ENCODE measurements around the gene LEP.

Gene LEP

GRCh38 chr7:128221929-128222403, 19.1 kb upstream of the LEP start:
- H3K27ac ChIP-seq: peak overlapping the region; percentile 4; the same call in 1 of the 2 replicates
- TF ChIP-seq, protein P1, sequence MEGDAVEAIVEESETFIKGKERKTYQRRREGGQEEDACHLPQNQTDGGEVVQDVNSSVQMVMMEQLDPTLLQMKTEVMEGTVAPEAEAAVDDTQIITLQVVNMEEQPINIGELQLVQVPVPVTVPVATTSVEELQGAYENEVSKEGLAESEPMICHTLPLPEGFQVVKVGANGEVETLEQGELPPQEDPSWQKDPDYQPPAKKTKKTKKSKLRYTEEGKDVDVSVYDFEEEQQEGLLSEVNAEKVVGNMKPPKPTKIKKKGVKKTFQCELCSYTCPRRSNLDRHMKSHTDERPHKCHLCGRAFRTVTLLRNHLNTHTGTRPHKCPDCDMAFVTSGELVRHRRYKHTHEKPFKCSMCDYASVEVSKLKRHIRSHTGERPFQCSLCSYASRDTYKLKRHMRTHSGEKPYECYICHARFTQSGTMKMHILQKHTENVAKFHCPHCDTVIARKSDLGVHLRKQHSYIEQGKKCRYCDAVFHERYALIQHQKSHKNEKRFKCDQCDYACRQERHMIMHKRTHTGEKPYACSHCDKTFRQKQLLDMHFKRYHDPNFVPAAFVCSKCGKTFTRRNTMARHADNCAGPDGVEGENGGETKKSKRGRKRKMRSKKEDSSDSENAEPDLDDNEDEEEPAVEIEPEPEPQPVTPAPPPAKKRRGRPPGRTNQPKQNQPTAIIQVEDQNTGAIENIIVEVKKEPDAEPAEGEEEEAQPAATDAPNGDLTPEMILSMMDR (conservative IDR thresholded peaks at IDR 0.05): no peak

DNA sequence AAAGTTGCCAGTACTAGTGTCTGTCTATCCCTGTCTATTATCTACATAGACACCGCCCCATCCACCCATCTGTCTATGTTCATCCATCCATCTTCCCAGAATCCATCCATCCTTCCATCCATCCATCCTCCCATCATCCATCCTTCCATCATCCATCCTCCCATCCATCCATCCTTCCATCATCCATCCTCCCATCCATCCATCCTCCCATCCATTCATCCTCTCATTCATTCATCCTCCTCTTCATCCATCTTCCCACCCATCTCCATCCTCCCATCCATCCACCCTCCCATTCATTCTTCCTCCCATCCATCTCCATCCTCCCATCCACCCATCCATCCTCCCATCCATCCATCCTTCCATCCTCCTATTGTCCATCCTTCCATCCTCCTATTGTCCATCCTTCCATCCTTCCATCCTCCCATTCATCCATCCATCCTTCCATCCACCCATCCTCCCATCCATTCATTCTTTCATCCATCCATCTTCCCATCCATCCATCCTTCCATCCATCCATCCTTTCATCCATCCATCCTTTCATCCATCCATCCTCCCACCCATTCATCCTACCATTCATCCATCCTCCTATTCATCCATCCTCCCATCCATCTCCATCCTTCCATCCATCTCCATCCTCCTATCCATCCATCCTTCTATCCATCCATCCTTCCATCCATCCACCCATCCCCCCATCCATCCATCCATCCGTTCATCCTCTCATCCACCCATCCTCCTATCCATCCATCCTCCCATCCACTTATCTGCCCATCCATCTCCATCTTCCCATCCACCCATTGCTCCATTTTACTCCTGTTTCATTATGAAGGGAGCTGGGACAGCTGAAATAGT, 14.7 kb upstream of the LEP start:
- no peak overlapping the region for H3K27ac ChIP-seq
- TF ChIP-seq, protein P1 (conservative IDR thresholded peaks at IDR 0.05): no peak

- H3K27ac ChIP-seq: no peak overlapping the region
Observed at GRCh38 chr7:128227271-128227670, 13.8 kb upstream of the LEP start.

DNA sequence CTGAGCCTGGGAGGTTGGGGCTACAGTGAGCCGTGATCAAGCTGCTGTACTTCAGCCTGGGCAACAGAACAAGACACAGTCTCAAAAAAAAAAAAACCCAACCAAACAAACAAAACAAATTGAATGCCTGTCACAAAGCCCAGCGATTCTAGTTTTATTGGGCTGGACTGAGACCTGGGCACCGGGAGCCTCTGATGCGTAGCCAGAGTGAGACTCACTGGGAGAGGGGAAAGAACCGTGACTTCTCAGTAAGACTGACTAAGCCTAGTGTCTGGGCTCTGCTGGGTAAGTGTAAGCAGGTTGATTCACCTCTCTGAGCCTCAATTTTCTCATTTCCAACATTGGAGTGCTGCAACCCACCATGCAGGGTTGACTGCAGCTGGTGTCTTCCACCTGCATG, 10.1 kb upstream of the LEP start:
- H3K27ac ChIP-seq: peak overlapping the region; percentile 73
- TF ChIP-seq, protein P1 (conservative IDR thresholded peaks at IDR 0.05): no peak

More at GRCh38 chr7:128227271-128227670, 13.8 kb upstream of the LEP start:
- TF ChIP-seq, protein P1 (conservative IDR thresholded peaks at IDR 0.05): no peak

DNA sequence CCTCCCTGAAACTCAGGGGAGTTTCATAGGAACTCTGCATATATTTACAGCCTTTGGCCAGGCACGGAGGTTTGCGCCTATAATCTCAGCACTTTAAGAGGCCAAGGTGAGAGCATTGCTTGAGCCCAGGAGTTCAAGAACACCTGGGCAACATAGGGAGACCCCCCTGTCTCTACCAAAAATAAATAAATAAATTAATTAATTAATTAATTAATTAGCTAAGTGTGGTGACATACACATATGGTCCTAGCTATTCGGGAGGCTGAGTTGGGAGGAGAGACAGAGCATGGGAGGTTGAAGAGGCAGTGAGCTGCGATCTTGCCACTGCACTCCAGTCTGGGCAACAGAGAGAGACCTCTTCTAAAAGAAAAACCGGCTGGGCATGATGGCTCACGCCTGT, 9.4 kb upstream of the LEP start:
- TF ChIP-seq, protein P1 (conservative IDR thresholded peaks at IDR 0.05): no peak
- H3K27ac ChIP-seq: peak overlapping the region; percentile 73

GRCh38 chr7:128233471-128233870, 7.6 kb upstream of the LEP start:
- TF ChIP-seq, protein P1 (conservative IDR thresholded peaks at IDR 0.05): no peak
- no peak overlapping the region for H3K27ac ChIP-seq

GRCh38 chr7:128234476-128235026, 6.5 kb upstream of the LEP start:
- TF ChIP-seq, protein P1 (conservative IDR thresholded peaks at IDR 0.05): no peak
- H3K27ac ChIP-seq: no peak overlapping the region

All from VCaP (cell line).